ENCODE results near the gene DCAF12L1. TPM values are rescaled to one million over a fixed set of nuclear protein-coding genes. Genes with fewer than 3 reads are reported as not detected.

The DCAF12L1 gene
- 1.2 to 1.9 TPM (median 1.6 TPM) in 3 replicates for total RNA-seq (2021)
- percentile 44 among the genes with signal in this experiment for Bru-seq, nascent RNA
- long read RNA-seq, experiment 1, partial matches to known transcripts, result 0 of 4 reads
- long read RNA-seq, experiment 1, other reads (novel, unspliced or antisense), result 0 of 4 reads
- long read RNA-seq, experiment 2, result 0 reads
- long read RNA-seq, experiment 3, result 0 reads

DNA sequence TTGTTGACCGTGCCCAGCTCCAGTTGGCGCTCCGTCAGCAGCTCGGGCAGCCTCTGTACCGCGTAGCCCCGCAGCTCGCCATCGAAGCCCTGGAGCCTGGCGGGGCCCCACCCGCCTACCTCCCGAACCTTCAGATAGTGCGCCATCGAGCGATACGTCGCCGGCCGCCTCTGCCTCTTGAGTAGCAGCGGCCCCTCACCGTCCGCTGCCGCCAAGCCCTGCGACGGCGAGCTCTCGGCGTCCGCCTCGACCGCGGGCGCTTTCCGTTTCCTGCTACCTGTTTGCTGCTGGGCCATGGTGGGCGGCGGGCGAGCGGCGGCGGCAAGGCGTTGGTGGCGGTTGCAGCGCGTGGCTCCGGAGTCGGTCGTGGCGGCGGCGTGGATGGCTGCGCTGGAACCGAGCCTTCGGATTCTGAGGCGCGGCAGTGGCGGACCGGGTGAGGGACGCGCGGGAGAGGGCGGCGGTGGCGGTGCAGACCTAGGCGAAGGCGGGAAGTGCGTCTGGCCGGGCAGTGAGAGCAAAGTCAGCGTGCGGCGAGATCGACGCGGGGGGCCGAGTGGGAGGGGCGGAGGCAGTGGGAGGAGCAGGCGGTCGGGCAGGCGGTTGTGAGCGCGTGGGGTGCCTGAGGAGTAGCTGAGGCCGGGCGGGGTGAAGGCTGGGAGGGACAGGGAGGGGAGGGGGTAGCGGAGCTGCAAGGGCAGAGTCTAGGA, at the start of gene DCAF12L1:
Gene DCAF12L1 (minus strand): TSS at position 502 of the 710 bp plus-strand sequence. CDS start 206 bp downstream, at position 296.
- no peaks in the 10 kb centered on the region for H3K9me3 Mint-ChIP-seq
- peak within 1 kb of the TSS; percentile 54 for H3K4me3 Mint-ChIP-seq
- CTCF ChIA-PET, result no interaction called here
- TF ChIP-seq PREB (CRISPR knock-in tag; IDR thresholded peaks at IDR 0.05; ENCODE audit: borderline replicate concordance) (no peak), MXD4 (CRISPR knock-in tag; IDR thresholded peaks at IDR 0.05; ENCODE audit: borderline replicate concordance) (no peak), ETV6 (CRISPR knock-in tag; IDR thresholded peaks at IDR 0.05) (no peak), ELF4 (CRISPR knock-in tag; IDR thresholded peaks at IDR 0.05; ENCODE audit: low read depth) (no peak), ZNF263 (CRISPR knock-in tag; IDR thresholded peaks at IDR 0.05; ENCODE audit: low read depth) (no peak), ZBTB21 (CRISPR knock-in tag; IDR thresholded peaks at IDR 0.05; ENCODE audit: borderline replicate concordance) (no peak), CDX4 (CRISPR knock-in tag; IDR thresholded peaks at IDR 0.05; ENCODE audit: borderline replicate concordance) (no peak), MAX (CRISPR knock-in tag; IDR thresholded peaks at IDR 0.05) (no peak), ZNF232 (CRISPR knock-in tag; IDR thresholded peaks at IDR 0.05) (no peak), SMAD3 (CRISPR knock-in tag; IDR thresholded peaks at IDR 0.05; ENCODE audit: borderline replicate concordance) (no peak), PRRX2 (CRISPR knock-in tag; IDR thresholded peaks at IDR 0.05) (no peak), ZNF416 (CRISPR knock-in tag; IDR thresholded peaks at IDR 0.05) (no peak), SOX15 (CRISPR knock-in tag; IDR thresholded peaks at IDR 0.05) (no peak), HMGXB4 (CRISPR knock-in tag; IDR thresholded peaks at IDR 0.05) (no peak)
- TF ChIP-seq, protein P1, sequence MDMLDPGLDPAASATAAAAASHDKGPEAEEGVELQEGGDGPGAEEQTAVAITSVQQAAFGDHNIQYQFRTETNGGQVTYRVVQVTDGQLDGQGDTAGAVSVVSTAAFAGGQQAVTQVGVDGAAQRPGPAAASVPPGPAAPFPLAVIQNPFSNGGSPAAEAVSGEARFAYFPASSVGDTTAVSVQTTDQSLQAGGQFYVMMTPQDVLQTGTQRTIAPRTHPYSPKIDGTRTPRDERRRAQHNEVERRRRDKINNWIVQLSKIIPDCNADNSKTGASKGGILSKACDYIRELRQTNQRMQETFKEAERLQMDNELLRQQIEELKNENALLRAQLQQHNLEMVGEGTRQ (CRISPR knock-in tag; IDR thresholded peaks at IDR 0.05), result no peak
- TF ChIP-seq, protein P2, sequence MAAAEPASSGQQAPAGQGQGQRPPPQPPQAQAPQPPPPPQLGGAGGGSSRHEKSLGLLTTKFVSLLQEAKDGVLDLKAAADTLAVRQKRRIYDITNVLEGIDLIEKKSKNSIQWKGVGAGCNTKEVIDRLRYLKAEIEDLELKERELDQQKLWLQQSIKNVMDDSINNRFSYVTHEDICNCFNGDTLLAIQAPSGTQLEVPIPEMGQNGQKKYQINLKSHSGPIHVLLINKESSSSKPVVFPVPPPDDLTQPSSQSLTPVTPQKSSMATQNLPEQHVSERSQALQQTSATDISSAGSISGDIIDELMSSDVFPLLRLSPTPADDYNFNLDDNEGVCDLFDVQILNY (CRISPR knock-in tag; IDR thresholded peaks at IDR 0.05), result no peak
- TF ChIP-seq, protein P3, sequence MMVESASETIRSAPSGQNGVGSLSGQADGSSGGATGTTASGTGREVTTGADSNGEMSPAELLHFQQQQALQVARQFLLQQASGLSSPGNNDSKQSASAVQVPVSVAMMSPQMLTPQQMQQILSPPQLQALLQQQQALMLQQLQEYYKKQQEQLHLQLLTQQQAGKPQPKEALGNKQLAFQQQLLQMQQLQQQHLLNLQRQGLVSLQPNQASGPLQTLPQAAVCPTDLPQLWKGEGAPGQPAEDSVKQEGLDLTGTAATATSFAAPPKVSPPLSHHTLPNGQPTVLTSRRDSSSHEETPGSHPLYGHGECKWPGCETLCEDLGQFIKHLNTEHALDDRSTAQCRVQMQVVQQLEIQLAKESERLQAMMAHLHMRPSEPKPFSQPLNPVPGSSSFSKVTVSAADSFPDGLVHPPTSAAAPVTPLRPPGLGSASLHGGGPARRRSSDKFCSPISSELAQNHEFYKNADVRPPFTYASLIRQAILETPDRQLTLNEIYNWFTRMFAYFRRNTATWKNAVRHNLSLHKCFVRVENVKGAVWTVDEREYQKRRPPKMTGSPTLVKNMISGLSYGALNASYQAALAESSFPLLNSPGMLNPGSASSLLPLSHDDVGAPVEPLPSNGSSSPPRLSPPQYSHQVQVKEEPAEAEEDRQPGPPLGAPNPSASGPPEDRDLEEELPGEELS (CRISPR knock-in tag; IDR thresholded peaks at IDR 0.05), result no peak
- H3K36me3 Mint-ChIP-seq, result no peaks in the 10 kb centered on the region
- H3K27ac Mint-ChIP-seq, result no peak within 1 kb of the TSS
- H3K4me1 Mint-ChIP-seq, result peaks cover 15% of the 10 kb centered on the region
- peaks cover 30% of the 10 kb centered on the region for H3K27me3 Mint-ChIP-seq (ENCODE audit: low read depth)
- POLR2A ChIA-PET, result no interaction called here
- DNase-seq (ENCODE audit: low spot score) (peak; percentile 43), ATAC-seq (peak; percentile 71)
